ENCODE data around the gene SNX7.

Gene SNX7, protein sequence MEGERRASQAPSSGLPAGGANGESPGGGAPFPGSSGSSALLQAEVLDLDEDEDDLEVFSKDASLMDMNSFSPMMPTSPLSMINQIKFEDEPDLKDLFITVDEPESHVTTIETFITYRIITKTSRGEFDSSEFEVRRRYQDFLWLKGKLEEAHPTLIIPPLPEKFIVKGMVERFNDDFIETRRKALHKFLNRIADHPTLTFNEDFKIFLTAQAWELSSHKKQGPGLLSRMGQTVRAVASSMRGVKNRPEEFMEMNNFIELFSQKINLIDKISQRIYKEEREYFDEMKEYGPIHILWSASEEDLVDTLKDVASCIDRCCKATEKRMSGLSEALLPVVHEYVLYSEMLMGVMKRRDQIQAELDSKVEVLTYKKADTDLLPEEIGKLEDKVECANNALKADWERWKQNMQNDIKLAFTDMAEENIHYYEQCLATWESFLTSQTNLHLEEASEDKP

GRCh38 chr1:98661544-98662355 lies at the start of gene SNX7:
Gene SNX7, plus strand, starts transcription at chr1:98661721. Its CDS starts 11 bp downstream, at chr1:98661732.
- no peak within 1 kb of the TSS for H3K27ac ChIP-seq (ENCODE audit: low read length)
- no peaks in the 10 kb centered on the region for H3K36me3 ChIP-seq (replicated peaks; ENCODE audit: low read depth, low read length)
- H3K27me3 ChIP-seq (ENCODE audit: low read depth, low read length) = no peaks in the 10 kb centered on the region
- H2AFZ ChIP-seq (ENCODE audit: low read depth, low read length) = no peak within 1 kb of the TSS
- no peak for TF ChIP-seq EZH2phosphoT487 (IDR thresholded peaks at IDR 0.05; ENCODE audit: low read depth)
- TF ChIP-seq, protein P1, sequence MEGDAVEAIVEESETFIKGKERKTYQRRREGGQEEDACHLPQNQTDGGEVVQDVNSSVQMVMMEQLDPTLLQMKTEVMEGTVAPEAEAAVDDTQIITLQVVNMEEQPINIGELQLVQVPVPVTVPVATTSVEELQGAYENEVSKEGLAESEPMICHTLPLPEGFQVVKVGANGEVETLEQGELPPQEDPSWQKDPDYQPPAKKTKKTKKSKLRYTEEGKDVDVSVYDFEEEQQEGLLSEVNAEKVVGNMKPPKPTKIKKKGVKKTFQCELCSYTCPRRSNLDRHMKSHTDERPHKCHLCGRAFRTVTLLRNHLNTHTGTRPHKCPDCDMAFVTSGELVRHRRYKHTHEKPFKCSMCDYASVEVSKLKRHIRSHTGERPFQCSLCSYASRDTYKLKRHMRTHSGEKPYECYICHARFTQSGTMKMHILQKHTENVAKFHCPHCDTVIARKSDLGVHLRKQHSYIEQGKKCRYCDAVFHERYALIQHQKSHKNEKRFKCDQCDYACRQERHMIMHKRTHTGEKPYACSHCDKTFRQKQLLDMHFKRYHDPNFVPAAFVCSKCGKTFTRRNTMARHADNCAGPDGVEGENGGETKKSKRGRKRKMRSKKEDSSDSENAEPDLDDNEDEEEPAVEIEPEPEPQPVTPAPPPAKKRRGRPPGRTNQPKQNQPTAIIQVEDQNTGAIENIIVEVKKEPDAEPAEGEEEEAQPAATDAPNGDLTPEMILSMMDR (IDR thresholded peaks at IDR 0.05; ENCODE audit: low read depth, low read length) = no peak
- no peak within 1 kb of the TSS for H3K4me2 ChIP-seq (ENCODE audit: low read length)
- no peak within 1 kb of the TSS for H3K4me3 ChIP-seq (ENCODE audit: low read length)
- no peak within 1 kb of the TSS for H3K9ac ChIP-seq (ENCODE audit: low read length)
- no peaks in the 10 kb centered on the region for H3K9me3 ChIP-seq (ENCODE audit: insufficient read depth, low read length)
- no peaks in the 10 kb centered on the region for H3K79me2 ChIP-seq (ENCODE audit: low read length)
- H3K4me1 ChIP-seq (ENCODE audit: low read length) = no peaks in the 10 kb centered on the region
- H4K20me1 ChIP-seq (ENCODE audit: insufficient read depth, low read length) = no peaks in the 10 kb centered on the region

DNA sequence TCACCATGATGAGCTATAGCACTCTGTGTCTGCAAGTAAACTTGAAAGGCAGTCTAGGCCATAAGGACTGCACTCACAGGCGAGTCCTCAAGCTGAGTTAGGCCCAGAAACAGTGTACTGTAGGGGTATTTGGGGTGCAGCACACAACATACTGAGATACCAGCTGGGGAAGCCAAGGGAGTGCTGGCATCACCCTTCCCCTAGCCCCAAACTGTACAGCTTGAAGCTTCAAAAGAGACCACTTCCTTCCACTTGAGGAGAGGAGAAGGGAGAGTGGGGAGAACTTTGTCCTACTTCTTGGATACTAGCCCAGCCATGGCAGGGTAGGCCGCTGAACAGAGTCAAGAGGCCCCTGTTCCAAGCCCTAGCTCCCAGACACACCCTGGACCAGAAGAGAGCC lies 24.2 kb upstream of the SNX7 start:
- no peaks in the 10 kb centered on the region for H3K27me3 ChIP-seq (ENCODE audit: low read depth, low read length)
- H3K4me3 ChIP-seq (ENCODE audit: low read length) = no peak overlapping the region
- no peaks in the 10 kb centered on the region for H3K79me2 ChIP-seq (ENCODE audit: low read length)
- H2AFZ ChIP-seq (ENCODE audit: low read depth, low read length) = no peak overlapping the region
- no peaks in the 10 kb centered on the region for H3K9me3 ChIP-seq (ENCODE audit: insufficient read depth, low read length)
- H3K36me3 ChIP-seq (replicated peaks; ENCODE audit: low read depth, low read length) = no peaks in the 10 kb centered on the region
- H3K27ac ChIP-seq (ENCODE audit: low read length) = no peak overlapping the region
- no peak for TF ChIP-seq EZH2phosphoT487 (IDR thresholded peaks at IDR 0.05; ENCODE audit: low read depth)
- TF ChIP-seq, protein P1 (IDR thresholded peaks at IDR 0.05; ENCODE audit: low read depth, low read length) = no peak
- H3K4me2 ChIP-seq (ENCODE audit: low read length) = no peak overlapping the region
- H3K4me1 ChIP-seq (ENCODE audit: low read length) = no peaks in the 10 kb centered on the region
- H4K20me1 ChIP-seq (ENCODE audit: insufficient read depth, low read length) = no peaks in the 10 kb centered on the region
- H3K9ac ChIP-seq (ENCODE audit: low read length) = no peak overlapping the region

- Histone ChIP-seq H3K9ac (ENCODE audit: low read length) (no peak overlapping the region), H4K20me1 (ENCODE audit: insufficient read depth, low read length) (no peaks in the 10 kb centered on the region), H3K79me2 (ENCODE audit: low read length) (no peaks in the 10 kb centered on the region), H3K27me3 (ENCODE audit: low read depth, low read length) (no peaks in the 10 kb centered on the region), H3K27ac (ENCODE audit: low read length) (no peak overlapping the region), H3K4me2 (ENCODE audit: low read length) (no peak overlapping the region), H3K9me3 (ENCODE audit: insufficient read depth, low read length) (no peaks in the 10 kb centered on the region), H3K36me3 (replicated peaks; ENCODE audit: low read depth, low read length) (no peaks in the 10 kb centered on the region), H3K4me3 (ENCODE audit: low read length) (no peak overlapping the region), H3K4me1 (ENCODE audit: low read length) (no peaks in the 10 kb centered on the region), H2AFZ (ENCODE audit: low read depth, low read length) (no peak overlapping the region)
- TF ChIP-seq EZH2phosphoT487 (IDR thresholded peaks at IDR 0.05; ENCODE audit: low read depth) = no peak
- TF ChIP-seq, protein P1 (IDR thresholded peaks at IDR 0.05; ENCODE audit: low read depth, low read length) = no peak
These were observed 23.3 kb upstream of the SNX7 start for GRCh38 chr1:98638185-98638584.

DNA sequence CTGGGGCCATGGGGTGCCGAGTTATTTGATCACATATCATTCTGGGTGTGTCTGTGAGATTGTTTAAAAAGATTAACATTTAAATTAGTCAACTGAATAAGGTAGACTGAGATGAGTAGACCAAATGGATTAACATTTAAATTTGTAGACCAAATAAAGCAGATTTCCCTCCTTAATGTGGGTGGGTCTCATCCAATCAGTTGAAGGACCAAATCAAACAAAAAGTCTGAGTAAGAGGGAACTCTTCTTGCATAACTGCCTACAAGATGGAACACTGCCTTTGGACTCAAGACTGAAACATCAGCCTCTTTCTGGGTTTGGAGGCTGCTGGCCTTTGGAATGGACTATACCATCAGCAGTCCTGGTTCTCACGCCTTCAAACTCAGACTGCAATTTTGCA lies 17.0 kb upstream of the SNX7 start:
- TF ChIP-seq, protein P1 (IDR thresholded peaks at IDR 0.05; ENCODE audit: low read depth, low read length) = no peak
- TF ChIP-seq EZH2phosphoT487 (IDR thresholded peaks at IDR 0.05; ENCODE audit: low read depth) = no peak
- no peaks in the 10 kb centered on the region for H3K9me3 ChIP-seq (ENCODE audit: insufficient read depth, low read length)

More for the DNA sequence above, 17.0 kb upstream of the SNX7 start:
- Histone ChIP-seq H3K4me3 (ENCODE audit: low read length) (no peak overlapping the region), H3K36me3 (replicated peaks; ENCODE audit: low read depth, low read length) (no peaks in the 10 kb centered on the region), H3K27ac (ENCODE audit: low read length) (no peak overlapping the region), H3K27me3 (ENCODE audit: low read depth, low read length) (no peaks in the 10 kb centered on the region), H3K9ac (ENCODE audit: low read length) (no peak overlapping the region), H4K20me1 (ENCODE audit: insufficient read depth, low read length) (no peaks in the 10 kb centered on the region), H3K4me2 (ENCODE audit: low read length) (no peak overlapping the region), H3K4me1 (ENCODE audit: low read length) (no peaks in the 10 kb centered on the region), H3K79me2 (ENCODE audit: low read length) (no peaks in the 10 kb centered on the region), H2AFZ (ENCODE audit: low read depth, low read length) (no peak overlapping the region)

Data from OCI-LY3 (cell line).